Spleen (tissue), 7 donors: ENCODE data around the gene SP110.

Source experiments
- POLR2AphosphoS5 ChIP-seq, 3 donors: sonication (generic); formaldehyde crosslinking; IDR thresholded peaks; one replicate each; pipeline ENCODE4 v1.5.1; 2017; ENCODE audit warnings: antibody characterized with exemption in 3 of 3
- TF ChIP-seq, protein P1 (sequence below), 11 experiments: fragments of 200-600 bp in 7 of 11; fragments of 450-650 bp in 4 of 11; sonication (generic) in 4 of 11; IDR thresholded peaks in 8 of 11; conservative IDR thresholded peaks in 3 of 11; 1 replicate in 7 of 11; 2 replicates in 4 of 11; pipeline versions ENCODE4 v1.4.0 to v1.8.0; 2016 to 2021; ENCODE audit warnings: antibody characterized with exemption in 11 of 11, inconsistent platforms in 4 of 11, mild to moderate bottlenecking in 1 of 11
- donor health status: DM: no; HTN: no; CAD: no; lungs with moderate emphysema.
- donor health status: DM: no; HTN: no; CAD: no.
- donor health status: DM: no; HTN: no; CAD: no.

DNA sequence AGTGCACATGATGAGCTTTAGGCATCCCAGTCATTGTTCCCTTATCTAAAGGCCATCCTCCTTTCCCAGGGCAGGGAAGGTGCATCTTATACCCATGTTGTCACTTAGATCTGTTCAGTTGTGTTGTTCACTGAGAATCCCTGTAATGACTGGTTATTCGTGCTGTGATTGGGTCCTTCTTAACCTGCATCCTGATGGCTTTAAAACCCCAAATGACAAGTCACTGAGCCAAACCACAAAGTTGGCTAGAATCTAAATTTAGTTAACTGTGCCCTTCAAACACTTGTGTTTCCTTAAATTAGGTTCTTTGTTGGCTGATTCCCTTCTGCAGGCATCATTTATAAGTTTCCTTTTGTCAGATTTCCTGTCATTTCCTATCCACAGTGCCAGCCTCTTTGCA is 92.6 kb downstream of the SP110 start:
- TF ChIP-seq POLR2AphosphoS5 (IDR thresholded peaks at IDR 0.05) = no peak
- TF ChIP-seq, protein P1, sequence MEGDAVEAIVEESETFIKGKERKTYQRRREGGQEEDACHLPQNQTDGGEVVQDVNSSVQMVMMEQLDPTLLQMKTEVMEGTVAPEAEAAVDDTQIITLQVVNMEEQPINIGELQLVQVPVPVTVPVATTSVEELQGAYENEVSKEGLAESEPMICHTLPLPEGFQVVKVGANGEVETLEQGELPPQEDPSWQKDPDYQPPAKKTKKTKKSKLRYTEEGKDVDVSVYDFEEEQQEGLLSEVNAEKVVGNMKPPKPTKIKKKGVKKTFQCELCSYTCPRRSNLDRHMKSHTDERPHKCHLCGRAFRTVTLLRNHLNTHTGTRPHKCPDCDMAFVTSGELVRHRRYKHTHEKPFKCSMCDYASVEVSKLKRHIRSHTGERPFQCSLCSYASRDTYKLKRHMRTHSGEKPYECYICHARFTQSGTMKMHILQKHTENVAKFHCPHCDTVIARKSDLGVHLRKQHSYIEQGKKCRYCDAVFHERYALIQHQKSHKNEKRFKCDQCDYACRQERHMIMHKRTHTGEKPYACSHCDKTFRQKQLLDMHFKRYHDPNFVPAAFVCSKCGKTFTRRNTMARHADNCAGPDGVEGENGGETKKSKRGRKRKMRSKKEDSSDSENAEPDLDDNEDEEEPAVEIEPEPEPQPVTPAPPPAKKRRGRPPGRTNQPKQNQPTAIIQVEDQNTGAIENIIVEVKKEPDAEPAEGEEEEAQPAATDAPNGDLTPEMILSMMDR (IDR thresholded peaks at IDR 0.05 in 8 of 11, conservative IDR thresholded peaks at IDR 0.05 in 3 of 11) = no peak
